22Rv1 (cell line): ENCODE results near the gene TMEM212.

Source experiments
- CTCF ChIP-seq: fragments of 450-650 bp; IDR thresholded peaks from 2 replicates; pipeline ENCODE4 v1.5.1; 2017; ENCODE audit warnings: mild to moderate bottlenecking
- ZFX ChIP-seq: fragments of 450-650 bp; IDR thresholded peaks from 2 replicates; pipeline ENCODE4 v1.6.1; 2017; ENCODE audit warnings: antibody characterized with exemption, borderline replicate concordance

- TF ChIP-seq CTCF (no peak), ZFX (no peak)
Measured at GRCh38 chr3:171832989-171833388, 10.2 kb upstream of the TMEM212 start.
